Measurements from ENCODE around the gene TTC27.
"Not testable (repeated sequence)": the region's sequence is repeated elsewhere in the genome, so short reads cannot be mapped to it uniquely, and the experiment has no call there.

The TTC27 gene

DNA sequence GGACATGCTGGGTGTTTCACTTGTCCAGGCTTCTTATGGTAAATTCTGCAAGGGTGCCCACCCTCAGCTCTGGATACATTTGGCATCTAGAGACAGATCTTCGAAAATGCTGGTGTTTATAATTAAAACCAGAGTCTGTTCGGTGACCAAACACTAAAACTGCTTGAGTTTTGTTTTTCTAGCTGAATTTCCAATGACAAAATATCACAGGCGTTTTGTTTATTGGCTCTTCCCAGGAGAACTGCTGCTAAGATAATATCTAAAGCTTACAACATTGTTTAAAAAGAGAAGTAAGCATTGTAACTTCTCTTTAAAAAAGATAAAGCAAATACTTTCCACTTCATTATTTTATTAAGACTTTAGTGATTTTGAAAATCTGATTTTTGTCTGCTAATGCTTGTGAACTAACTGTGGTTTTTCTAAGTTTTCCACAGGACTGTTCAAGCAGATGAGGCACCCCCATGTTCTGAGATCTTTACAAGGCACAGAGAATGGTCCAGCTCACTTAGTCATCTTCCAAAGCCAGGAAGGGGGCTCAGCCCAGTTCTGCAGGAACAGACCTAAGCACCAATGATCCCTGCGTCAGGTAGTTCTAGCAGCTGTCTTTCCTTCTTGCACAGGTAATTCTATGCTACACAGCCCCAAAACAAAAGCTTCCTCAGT lies 224.1 kb downstream of the TTC27 start:
- DNase-seq (ENCODE audit: low read depth in 2 of 2) = no peak

DNA sequence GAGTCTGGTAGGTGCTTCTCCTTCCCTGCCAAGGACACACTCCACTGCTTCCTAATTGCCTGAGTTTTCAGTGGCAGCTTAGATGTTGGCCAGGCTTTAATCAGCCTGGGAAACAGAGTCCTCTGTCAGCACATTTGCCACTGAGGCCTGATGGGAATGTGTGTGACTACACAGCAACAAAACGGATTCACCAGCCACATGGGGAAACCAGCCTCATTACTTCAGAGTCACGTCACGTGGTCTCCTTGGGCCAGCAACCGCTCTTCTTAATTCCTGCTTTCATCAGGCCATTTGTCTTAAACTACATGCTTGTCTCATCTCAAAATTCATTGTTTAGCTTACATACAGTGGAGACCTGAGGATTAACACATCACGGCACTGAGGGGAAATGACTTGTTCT lies 225.0 kb downstream of the TTC27 start:
- no peak for DNase-seq (ENCODE audit: low read depth in 2 of 2)

DNA sequence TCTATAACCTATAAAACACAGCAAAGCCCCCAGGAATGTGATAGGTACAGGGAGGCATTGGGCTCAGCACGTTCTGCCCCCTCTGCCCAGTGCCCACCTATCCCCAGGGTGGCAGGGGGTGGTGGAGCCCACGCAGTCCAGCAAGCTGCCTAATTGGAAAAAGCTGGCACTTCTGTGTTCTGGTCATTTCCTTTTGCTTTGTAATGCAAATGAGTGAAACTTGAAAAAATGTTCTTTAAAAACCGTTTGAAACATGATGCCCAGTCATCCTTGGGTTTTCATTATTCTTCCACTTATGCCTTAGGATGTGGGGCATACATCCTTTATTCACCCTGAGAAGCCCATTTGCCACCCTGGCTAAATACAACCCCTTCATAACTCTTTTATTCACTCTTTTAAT lies 229.0 kb downstream of the TTC27 start:
- no peak for DNase-seq (ENCODE audit: low read depth in 2 of 2)

DNA sequence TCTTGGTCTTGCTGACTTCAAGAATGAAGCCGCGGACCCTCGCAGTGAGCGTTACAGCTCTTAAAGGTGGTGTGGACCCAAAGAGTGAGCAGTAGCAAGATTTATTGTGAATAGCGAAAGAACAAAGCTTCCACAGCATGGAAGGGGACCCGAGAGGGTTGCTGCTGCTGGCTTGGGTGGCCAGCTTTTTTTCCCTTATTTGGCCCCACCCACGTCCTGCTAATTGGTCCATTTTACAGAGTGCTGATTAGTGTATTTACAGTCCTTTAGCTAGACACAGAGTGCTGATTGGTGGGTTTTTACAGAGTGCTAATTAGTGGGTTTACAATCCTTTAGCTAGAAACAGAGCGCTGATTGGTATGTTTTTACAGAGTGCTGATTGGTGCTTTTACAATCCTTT lies 230.9 kb downstream of the TTC27 start:
- DNase-seq (ENCODE audit: low read depth in 2 of 2) = no peak

DNA sequence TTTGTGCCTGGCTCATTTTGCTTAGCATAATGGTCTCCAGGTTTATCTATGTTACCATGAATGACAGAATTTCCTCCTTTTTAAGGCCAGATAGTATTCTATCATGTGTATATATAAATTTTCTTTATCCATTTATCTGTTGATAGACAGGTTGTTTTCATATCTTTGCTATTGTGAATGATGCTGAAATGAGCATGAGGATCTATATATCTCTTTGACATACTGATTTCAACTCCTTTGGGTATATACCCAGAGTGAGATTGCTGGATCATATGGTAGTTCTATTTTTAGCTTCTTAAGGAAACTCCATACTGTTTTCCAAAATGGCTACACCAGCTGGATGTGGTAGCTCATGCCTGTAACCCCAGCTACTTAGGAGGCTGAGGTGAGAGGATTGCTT lies 232.5 kb downstream of the TTC27 start:
- DNase-seq (ENCODE audit: low read depth in 2 of 2) = no peak

DNA sequence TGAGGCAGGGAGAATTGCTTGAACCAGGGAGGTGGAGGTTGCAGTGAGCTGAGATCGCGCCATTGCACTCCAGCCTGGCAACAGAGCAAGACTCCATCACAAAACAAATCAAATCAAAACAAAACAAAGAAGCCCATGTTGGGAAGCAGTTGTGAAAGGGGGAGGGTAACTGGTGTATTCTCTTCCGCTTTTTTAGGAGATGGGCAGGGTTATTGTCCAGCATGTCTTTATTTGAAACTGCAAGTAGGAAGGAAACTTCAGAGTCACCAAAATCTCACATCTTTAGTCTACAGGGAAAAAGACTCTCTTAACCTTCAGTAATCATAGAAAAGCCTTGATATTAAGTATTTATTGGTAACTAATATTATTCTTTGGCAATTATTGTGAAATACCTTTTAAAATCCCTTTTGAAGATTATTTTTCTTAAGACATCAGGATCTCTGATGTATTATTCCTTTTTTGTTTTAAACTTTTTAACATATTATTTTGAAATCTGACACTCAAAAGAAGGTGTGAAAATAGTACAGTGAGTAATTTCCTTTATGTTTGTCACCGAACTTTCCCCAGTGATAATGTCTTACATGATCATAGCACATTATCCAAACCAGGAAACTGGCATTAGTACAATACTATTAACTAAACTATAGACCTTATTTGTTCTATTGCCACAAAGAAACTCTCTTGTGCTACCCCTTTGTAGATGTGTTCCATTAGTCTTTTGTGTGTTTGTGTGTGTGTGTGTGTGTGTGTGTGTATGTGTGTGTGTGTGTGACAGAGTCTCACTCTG lies 234.6 kb downstream of the TTC27 start:
- DNase-seq (ENCODE audit: low read depth in 2 of 2) = no peak

DNA sequence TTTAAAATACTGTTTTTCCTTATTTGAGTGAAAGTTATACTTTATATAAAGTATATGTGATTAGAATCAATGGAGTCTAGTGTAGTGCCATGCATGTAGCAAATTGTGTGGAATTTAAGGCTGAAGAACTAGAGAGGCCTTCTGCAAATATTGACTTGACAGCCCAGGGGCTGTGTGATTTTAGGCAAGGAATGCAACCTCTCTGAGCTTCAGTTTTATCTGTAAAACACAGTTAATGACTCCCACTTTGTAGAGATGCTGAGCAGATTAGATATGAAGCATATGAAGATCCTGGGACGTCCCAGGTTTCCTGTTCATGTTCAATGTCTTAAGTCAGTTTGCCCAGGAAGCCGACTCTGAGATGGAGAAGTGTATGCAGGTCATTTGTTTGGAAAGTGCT lies 235.5 kb downstream of the TTC27 start:
- no peak for DNase-seq (ENCODE audit: low read depth in 2 of 2)

DNA sequence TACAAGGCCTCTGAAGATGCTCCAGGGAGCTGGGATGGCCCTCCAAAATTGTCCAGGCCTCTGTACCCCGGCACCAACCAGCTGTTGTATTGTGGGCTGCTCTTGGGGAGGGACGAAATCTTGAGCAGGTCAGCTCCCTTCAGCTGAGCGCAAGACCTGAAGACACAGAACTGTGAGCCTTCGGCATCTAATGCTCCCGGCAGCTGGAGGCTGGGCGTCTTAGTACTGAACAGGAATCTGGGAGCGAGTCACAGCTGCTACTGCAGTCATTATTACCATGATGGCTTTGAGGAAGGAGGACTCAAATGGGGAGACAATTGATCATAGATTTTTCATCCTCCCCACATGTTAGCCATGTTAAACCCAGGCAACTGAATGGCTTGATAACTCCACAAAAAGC lies 236.0 kb downstream of the TTC27 start:
- no peak for DNase-seq (ENCODE audit: low read depth in 2 of 2)

DNA sequence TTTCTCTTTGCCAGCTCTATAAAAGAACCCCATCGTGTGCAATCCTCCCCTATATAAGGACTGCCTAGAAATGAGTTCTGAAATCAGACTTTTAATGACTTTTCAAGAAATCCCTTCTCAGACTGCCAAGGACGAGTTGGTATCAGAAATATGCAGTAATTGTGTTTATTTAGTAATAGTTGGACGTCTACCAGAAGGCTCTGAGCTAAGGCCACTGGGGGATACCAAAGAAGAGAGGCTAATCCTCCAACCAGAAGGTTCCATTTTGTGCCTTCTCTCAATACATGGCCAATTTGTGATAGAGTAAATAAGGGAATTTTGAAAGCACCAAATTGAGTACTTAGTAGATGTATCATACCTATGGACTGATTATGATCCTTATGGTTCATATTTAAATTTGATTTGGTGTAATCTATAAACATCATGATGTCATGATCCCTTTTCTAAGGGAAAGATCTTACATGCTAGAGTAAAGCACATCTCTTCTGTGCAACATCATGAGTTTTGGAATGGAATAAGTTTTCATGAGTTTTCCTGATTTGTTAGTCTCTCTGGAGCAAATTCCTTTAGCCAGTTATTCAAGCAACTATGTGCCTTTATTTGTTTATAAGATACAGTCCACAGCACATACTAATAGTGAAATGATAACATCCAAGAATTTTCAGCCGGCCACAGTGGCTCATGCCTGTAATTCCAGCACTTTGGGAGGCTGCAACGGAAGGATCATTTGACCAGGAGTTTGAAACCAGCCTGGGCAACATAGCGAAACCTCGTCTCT lies 236.7 kb downstream of the TTC27 start:
- DNase-seq (ENCODE audit: low read depth in 2 of 2) = no peak

DNA sequence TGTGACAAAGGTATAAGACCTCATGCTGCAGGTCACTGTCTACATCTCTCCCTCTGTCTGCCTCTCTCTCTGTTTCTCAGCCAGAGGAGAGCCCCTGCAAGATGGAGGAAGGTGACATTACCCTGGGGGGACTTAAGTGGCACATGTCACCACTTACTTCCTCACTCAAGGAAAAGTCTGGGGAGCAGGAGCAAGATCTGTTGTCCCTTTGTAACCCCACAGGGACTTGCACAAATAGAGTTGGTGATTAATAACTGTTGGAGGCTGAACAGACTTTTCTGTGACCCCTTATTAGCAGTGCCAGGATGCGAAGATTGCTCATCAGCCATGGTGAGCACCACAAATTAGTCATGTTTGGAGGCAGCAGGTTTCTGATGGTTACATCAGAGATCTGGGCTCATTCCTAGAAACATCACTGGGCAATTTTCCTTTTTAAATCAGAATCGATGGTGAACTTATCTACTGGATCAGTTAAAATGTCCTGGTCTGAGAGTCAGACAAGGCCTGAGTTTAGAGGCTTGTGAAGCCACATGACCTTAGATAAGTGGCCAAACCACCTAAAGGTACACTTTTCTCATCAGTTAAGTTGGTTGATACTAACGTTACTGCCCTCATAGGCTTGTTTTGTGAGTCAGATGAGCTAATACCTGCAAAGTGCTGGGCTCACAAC lies 237.7 kb downstream of the TTC27 start:
- no peak for DNase-seq (ENCODE audit: low read depth in 2 of 2)

DNA sequence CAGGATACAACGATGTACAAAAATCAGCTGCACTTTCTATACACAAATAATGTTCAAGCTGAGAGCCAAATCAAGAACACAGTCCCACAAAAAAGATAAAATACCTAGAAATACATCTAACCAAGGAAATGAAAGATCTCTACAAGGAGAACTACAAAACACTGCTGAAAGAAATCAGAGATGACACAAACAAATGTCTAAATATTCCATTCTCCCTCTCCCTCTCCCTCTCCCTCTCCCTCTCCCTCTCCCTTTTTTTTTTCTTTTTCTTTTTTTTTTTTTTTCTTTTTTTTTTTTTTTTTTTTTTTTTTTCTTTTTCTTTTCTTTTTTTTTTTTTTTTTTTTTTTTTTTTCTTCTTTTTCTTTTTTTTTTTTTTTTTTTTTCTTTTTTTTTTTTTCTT lies 238.6 kb downstream of the TTC27 start:
- not testable (repeated sequence) for DNase-seq (ENCODE audit: low read depth in 2 of 2)
